ENCODE data around the gene CHPF.

The CHPF gene

GRCh38 chr2:219570924-219571310 is 27.3 kb upstream of the CHPF start:
- Histone ChIP-seq H3K4me3 (replicated peaks; ENCODE audit: insufficient read depth, low read length) (peak overlapping the region; percentile 37), H3K27ac (replicated peaks) (no peak overlapping the region), H3K27me3 (ENCODE audit: insufficient read depth, poor library complexity, severe bottlenecking) (peaks cover 9% of the 10 kb centered on the region)
- DNase-seq (ENCODE audit: low read depth in 1 of 2, low spot score in 1 of 2): no peak
- no peak for TF ChIP-seq SPI1 (IDR thresholded peaks at IDR 0.05; ENCODE audit: borderline replicate concordance, low read depth)
- TF ChIP-seq, protein P1, sequence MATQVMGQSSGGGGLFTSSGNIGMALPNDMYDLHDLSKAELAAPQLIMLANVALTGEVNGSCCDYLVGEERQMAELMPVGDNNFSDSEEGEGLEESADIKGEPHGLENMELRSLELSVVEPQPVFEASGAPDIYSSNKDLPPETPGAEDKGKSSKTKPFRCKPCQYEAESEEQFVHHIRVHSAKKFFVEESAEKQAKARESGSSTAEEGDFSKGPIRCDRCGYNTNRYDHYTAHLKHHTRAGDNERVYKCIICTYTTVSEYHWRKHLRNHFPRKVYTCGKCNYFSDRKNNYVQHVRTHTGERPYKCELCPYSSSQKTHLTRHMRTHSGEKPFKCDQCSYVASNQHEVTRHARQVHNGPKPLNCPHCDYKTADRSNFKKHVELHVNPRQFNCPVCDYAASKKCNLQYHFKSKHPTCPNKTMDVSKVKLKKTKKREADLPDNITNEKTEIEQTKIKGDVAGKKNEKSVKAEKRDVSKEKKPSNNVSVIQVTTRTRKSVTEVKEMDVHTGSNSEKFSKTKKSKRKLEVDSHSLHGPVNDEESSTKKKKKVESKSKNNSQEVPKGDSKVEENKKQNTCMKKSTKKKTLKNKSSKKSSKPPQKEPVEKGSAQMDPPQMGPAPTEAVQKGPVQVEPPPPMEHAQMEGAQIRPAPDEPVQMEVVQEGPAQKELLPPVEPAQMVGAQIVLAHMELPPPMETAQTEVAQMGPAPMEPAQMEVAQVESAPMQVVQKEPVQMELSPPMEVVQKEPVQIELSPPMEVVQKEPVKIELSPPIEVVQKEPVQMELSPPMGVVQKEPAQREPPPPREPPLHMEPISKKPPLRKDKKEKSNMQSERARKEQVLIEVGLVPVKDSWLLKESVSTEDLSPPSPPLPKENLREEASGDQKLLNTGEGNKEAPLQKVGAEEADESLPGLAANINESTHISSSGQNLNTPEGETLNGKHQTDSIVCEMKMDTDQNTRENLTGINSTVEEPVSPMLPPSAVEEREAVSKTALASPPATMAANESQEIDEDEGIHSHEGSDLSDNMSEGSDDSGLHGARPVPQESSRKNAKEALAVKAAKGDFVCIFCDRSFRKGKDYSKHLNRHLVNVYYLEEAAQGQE (IDR thresholded peaks at IDR 0.05; ENCODE audit: insufficient replicate concordance, low read depth): no peak
- TF ChIP-seq, protein P2, sequence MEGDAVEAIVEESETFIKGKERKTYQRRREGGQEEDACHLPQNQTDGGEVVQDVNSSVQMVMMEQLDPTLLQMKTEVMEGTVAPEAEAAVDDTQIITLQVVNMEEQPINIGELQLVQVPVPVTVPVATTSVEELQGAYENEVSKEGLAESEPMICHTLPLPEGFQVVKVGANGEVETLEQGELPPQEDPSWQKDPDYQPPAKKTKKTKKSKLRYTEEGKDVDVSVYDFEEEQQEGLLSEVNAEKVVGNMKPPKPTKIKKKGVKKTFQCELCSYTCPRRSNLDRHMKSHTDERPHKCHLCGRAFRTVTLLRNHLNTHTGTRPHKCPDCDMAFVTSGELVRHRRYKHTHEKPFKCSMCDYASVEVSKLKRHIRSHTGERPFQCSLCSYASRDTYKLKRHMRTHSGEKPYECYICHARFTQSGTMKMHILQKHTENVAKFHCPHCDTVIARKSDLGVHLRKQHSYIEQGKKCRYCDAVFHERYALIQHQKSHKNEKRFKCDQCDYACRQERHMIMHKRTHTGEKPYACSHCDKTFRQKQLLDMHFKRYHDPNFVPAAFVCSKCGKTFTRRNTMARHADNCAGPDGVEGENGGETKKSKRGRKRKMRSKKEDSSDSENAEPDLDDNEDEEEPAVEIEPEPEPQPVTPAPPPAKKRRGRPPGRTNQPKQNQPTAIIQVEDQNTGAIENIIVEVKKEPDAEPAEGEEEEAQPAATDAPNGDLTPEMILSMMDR (IDR thresholded peaks at IDR 0.05; ENCODE audit: insufficient read depth, low read length): no peak
- no peak for TF ChIP-seq POLR2AphosphoS5 (IDR thresholded peaks at IDR 0.05; ENCODE audit: low read depth)
- TF ChIP-seq GABPA (IDR thresholded peaks at IDR 0.05; ENCODE audit: low read depth): no peak

GRCh38 chr2:219570194-219570923 is 26.8 kb upstream of the CHPF start:
- H3K27ac ChIP-seq (replicated peaks): no peak overlapping the region

DNA sequence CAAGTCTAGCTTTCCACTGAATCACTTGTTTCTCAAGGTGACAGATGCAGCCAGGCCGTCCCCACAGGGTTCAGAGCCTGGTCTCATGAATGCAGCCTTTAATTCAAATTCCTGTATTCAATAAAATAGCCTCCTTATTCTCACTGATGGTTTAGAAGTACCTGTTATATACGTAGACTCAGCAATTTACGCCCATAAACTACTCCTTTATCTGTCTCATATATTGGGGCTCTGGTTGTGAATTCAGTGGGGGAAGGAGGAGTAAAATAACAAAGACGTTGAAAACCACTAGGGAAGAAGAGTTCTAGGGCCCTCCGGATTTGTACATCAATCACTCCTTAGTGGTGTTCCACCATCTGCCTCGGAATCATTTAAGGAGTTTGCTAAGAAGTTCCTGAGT is 26.0 kb upstream of the CHPF start:
- TF ChIP-seq GABPA (IDR thresholded peaks at IDR 0.05; ENCODE audit: low read depth): no peak
- TF ChIP-seq, protein P1 (IDR thresholded peaks at IDR 0.05; ENCODE audit: insufficient replicate concordance, low read depth): no peak
- TF ChIP-seq, protein P2 (IDR thresholded peaks at IDR 0.05; ENCODE audit: insufficient read depth, low read length): no peak
- no peak for TF ChIP-seq POLR2AphosphoS5 (IDR thresholded peaks at IDR 0.05; ENCODE audit: low read depth)
- no peak for TF ChIP-seq SPI1 (IDR thresholded peaks at IDR 0.05; ENCODE audit: borderline replicate concordance, low read depth)
- H3K27me3 ChIP-seq (ENCODE audit: insufficient read depth, poor library complexity, severe bottlenecking): peaks cover 9% of the 10 kb centered on the region
- no peak overlapping the region for H3K4me3 ChIP-seq (replicated peaks; ENCODE audit: insufficient read depth, low read length)
- DNase-seq (ENCODE audit: low read depth in 1 of 2, low spot score in 1 of 2): no peak
- H3K27ac ChIP-seq (replicated peaks): no peak overlapping the region

More at GRCh38 chr2:219570194-219570923, 26.8 kb upstream of the CHPF start:
- Histone ChIP-seq H3K4me3 (replicated peaks; ENCODE audit: insufficient read depth, low read length) (peak overlapping the region; percentile 25), H3K27me3 (ENCODE audit: insufficient read depth, poor library complexity, severe bottlenecking) (peaks cover 9% of the 10 kb centered on the region)
- TF ChIP-seq GABPA (IDR thresholded peaks at IDR 0.05; ENCODE audit: low read depth): no peak
- TF ChIP-seq, protein P1 (IDR thresholded peaks at IDR 0.05; ENCODE audit: insufficient replicate concordance, low read depth): no peak
- no peak for TF ChIP-seq POLR2AphosphoS5 (IDR thresholded peaks at IDR 0.05; ENCODE audit: low read depth)
- TF ChIP-seq, protein P2 (IDR thresholded peaks at IDR 0.05; ENCODE audit: insufficient read depth, low read length): no peak
- TF ChIP-seq SPI1 (IDR thresholded peaks at IDR 0.05; ENCODE audit: borderline replicate concordance, low read depth): no peak
- DNase-seq (ENCODE audit: low read depth in 1 of 2, low spot score in 1 of 2): no peak

Measured in HL-60 (cell line).